PFSK-1 (cell line): ENCODE data around the gene FAM210B.

Experiments used
- FOXP2 ChIP-seq: optimal IDR thresholded peaks from 2 replicates; pipeline ENCODE3; 2011; ENCODE audit warnings: borderline replicate concordance, control low read depth, inconsistent platforms; ENCODE audit not compliant: insufficient read depth; ENCODE audit errors: extremely low read length, extremely low read depth
- REST ChIP-seq, 2 experiments: IDR thresholded peaks; 2 replicates each; pipeline versions ENCODE4 v1.6.1 to v1.8.0; 2011 to 2012; ENCODE audit warnings: low read depth in 2 of 2, low read length in 2 of 2, control low read depth in 1 of 2, inconsistent platforms in 1 of 2, mild to moderate bottlenecking in 1 of 2, moderate library complexity in 1 of 2; ENCODE audit not compliant: insufficient read depth in 1 of 2
- TAF1 ChIP-seq: IDR thresholded peaks from 2 replicates; pipeline ENCODE4 v1.6.1; 2012; ENCODE audit warnings: low read length, control low read depth, borderline replicate concordance; ENCODE audit not compliant: insufficient read depth

GRCh38 chr20:56389807-56390206, 31.0 kb downstream of the FAM210B start:
- no peak for TF ChIP-seq FOXP2
- no peak for TF ChIP-seq REST (IDR thresholded peaks at IDR 0.05; ENCODE audit: insufficient read depth in 1 of 2, low read depth in 2 of 2, low read length in 2 of 2)
- TF ChIP-seq TAF1: no peak
